NCI-H2227 (cell line): Measurements from ENCODE around the gene EXOSC10.
"Not testable (repeated sequence)": the region's sequence is repeated elsewhere in the genome, so short reads cannot be mapped to it uniquely, and the experiment has no call there.

Experiments used
- DNase-seq: peaks from one replicate; lab custom pipeline; 2025; ENCODE audit not compliant: unreplicated experiment; lab: John Stamatoyannopoulos, UW

EXOSC10 gene

DNA sequence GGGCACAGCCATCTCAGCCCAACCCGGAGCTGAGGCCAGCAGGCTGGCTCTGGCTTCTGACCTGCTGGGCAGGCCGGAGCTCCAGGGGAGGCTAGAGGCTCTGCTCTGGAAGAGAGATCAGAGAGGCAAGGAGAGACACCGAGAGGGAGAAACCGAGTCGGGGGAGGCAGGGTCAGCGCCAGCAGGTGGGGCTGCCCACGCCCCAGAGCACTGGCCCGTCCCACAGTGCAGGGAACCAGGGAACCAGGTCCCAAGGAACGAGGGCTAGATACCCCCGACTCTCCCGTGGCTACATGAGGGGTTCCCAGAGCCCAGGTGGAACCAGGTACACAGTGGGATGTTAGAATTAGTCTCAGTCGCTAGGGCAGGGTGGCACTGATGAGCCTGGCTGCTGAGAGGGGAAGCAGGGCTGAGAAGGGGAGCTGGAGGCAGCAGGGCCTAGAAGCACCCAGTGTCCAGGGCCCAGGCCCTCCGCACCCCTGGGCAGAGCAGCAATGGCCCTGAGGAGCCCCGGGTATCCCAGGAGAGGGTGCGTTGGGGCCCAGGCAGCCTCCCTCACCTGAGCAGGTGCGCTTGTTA is 54.7 kb downstream of the EXOSC10 start:
- DNase-seq, result no peak

DNA sequence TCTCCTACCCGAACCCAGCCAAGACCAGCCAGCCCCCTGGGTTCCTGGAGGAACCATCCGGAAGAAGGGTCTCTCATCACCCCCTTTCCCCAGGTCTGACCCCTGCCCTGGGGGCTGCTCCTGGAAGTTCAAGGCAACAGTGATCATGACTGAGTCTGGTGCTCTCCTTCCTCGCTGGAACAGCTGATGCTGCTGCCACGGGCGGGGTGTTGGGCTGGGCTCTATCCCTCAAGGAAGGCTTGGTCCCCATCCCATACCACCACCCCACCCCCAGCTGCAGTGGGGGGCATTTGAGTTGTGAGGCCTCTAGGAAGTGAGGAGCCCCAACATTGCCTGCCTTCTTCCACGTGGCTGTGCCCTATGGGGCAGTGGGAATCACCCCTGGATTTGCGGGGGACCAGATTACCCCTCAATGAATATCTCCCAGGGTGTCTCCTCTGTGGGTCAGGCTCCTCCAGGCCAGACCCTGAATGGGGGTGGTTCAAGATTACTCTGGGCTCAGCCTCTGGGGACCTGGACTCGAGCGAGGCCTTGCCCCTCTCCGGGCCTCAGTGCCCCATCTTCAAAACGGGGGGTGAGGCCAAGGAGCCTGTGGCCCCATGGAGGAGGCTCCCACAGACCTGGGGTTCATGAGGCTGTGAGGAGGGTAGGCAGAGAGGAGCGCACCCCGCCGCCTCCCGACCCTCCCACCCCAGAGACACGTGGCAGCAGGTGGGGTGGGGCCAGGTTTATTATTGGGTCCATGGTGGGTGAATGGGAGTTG is 55.4 kb downstream of the EXOSC10 start:
- no peak for DNase-seq

DNA sequence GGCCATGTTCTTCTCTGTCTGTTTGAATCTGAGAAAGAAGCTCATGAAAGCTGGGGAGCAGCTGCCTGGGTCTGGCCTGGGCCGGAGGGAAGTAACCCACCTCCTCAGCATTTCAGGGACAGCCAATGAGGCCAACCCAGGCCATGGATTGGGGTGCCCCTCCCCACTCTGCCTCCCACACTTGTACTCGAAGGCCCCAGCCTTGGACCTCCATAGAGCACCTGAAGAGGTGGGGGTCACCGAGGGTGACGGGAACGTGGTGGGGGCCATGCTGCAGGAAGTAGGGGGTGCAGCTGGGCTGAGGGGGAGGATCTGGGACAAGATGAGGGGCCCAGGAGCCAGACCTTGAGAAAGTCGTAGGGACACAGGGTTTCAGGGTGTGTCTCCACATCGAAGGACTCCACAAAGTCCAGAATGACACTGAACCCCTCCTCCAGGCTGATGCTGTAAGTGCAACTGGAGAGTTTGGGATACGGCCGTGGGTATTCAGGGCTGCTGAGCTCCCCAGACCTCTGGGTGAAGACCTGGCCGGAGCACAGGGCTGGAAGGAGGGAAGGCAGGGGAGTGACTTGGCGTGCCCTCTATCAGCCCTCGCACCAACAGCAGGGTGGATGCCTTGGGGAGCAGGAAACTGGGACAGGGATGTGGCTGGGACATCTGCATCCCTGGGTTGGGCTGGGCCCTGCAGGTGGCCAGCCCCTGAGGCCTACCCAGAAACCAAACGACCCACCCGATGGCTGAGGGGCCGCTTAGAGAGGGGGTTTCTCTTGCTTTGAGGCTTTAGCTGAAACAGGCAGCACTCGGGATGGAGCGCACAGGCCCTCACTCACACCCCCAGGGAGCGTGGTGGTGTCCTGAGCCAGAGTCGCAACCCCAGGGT is 56.4 kb downstream of the EXOSC10 start:
- DNase-seq, result no peak

DNA sequence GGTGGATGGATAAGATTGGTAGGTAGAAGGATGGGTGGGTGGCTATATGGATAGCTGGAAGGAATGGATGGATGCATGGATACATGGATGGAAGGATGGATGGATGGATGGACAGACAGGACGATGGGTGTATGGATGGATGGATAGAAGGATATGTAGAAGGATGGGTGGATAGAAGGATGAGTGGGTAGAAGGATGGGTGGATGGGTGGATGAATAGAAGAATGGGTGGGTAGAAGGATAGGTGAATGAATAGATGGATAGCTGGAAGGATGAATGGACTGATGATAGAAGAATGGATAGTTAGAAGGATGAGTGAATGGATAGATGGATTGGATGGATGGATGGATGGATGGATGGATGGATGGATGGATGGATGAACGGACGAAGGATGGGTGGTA is 57.6 kb downstream of the EXOSC10 start:
- DNase-seq, result no peak

DNA sequence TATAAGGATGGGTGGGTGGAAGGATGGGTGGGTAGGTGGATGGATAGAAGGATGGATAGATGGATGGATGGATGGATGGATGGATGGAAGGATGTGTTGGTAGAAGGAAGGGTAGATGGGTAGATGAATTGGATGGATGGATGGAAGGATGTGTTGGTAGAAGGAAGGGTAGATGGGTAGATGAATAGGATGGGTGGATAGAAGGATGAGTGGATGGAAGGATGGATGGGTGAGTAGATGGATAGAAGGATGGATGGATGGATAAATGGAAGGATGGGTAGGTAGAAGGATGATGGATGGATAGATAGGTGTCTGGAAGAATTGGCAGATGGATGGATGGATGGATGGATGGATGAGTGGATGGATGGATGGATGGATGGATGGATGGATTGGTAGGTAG is 58.6 kb downstream of the EXOSC10 start:
- no peak for DNase-seq

DNA sequence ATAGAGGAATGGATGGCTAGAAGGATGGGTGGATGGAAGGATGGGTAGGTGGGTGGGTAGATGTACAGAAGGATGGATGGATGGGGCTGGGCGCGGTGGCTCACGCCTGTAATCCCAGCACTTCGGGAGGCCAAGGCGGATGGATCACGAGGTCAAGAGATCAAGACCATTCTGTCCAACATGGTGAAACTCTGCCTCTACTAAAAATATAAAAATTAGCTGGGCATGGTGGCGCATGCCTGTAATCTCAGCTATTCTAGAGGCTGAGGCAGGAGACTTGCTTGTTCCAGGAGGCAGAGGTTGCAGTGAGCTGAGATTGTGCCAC is 59.6 kb downstream of the EXOSC10 start:
- not testable (repeated sequence) for DNase-seq

DNA sequence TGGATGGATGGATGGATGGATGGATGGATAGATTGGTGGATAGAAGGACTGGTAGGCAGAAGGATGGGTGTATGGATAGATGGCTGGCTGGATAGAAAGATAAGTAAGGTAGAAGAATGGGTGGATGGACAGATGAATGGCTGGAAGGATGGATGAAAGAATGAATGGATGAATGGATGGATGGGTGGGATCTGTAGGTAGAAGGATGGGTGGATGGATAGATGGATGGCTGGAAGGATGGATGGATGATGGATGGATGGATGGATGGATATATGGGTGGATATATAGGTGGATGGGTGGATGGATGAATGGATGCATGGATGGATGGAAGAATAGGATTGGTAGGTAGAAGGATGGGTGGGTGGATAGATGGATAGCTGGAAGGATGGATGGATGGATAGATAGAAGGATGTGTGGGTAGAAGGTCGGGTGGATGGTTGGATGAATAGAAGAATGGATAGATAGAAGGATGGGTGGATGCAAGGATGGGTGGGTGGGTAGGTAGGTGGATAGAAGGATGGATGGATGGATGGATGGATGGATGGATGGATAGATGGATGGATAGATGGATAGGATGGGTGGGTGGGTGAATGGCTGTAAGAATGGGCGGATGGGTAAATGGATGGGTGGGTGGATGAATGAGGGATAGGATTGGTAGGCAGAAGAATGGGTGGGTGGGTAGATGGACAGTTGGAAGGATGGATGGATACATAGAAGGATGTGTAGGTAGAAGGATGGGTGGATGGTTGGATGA is 60.1 kb downstream of the EXOSC10 start:
- DNase-seq, result no peak

DNA sequence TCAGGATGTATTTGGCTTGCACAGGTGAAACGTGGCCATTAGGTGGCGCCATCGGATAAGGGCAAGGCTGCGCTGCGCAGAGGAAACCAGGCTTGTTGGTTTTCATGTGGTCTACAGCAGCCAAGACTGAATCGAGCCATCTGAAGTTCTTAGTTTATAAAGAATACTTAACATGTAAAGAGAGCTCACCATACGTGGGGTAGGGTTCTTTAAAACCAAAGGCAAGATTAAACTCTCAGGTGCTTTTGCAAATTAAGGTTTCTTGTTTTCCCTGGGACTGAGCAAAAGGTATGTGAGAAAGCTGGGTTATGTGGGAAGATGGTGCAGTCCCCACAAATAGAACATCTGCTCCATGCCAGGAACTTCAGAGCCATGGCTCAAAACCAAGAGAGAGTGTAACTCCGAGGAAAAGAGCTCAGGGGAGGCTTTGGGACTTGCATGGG is 61.9 kb downstream of the EXOSC10 start:
- DNase-seq, result peak; percentile 92

DNA sequence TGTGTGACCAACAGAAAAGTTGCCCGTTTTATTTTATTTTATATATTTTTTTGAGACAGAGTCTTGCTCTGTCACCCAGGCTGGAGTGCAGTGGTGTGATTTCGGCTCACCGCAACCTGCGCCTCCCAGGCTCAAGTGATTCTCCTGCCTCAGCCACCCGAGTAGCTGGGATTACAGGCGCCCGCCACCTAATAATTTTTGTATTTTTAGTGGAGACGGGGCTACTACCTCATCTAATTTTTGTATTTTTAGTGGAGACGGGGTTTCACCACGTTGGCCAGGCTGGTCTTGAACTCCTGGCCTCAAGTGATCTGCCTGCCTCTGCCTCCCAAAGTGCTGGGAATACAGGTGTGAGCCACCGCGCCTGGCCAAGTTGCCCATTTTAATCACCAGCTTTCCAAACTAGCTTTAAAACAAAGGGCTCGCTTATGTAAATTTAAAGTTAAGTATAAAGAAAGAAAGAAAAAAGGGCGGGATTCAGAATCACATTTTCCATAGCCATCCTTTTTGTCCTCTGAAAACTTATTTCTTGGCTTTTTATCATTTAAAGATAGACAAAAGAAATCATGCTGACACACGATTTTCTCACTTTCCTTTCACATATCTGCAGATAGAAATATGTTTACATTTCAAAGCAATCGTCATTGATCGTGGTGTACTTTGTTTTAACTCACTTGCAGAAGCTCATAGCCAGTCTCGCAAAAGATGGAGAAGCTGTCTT is 62.5 kb downstream of the EXOSC10 start:
- not testable (repeated sequence) for DNase-seq

DNA sequence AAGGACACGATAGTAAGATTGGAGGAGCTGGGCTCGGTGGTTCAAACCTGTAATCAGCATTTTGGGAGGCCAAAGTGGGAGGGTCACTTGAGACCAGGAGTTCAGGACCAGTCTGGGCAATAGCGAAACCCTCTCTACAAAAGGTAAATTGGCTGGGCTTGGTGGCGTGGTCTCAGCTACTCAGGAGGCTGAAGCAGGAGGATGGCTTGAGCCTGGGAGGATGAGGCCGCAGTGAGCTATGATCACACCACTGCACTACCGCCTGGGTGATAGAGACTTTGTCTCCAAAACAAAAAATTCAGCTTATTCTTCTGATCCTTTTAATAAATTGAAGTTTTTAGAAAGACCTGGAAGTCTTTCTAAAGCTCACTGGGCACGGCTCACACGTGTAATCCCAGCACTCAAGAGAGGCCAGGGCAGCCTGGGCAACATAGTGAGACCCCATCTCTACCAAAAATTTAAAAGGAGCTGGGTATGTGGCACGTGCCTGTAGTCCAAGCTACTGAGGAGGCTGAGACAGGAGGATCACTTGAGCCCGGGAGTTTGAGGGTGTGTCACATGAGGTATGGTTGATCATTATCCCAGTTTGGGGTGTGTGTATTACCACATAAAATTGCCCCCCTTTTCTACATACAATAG is 67.9 kb downstream of the EXOSC10 start:
- DNase-seq, result no peak

DNA sequence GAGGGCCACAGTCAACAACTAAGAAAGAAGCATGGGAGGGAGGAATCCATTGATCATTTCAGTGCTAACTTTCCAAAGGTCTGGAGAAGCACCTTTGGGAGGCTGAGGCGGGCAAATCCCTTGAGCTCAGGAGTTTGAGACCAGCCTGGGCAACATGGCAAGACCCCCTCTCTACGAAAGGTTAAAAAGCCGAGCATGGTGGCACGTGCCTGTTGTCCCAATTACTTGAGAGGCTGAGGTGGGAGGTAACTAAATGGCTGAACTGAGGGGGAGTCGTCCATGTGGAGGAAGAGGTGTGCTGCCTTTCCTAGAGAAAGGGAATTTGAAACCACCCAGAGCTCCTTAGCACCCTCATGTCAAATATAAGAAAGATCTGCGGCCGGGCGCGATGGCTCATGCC is 68.8 kb downstream of the EXOSC10 start:
- no peak for DNase-seq

DNA sequence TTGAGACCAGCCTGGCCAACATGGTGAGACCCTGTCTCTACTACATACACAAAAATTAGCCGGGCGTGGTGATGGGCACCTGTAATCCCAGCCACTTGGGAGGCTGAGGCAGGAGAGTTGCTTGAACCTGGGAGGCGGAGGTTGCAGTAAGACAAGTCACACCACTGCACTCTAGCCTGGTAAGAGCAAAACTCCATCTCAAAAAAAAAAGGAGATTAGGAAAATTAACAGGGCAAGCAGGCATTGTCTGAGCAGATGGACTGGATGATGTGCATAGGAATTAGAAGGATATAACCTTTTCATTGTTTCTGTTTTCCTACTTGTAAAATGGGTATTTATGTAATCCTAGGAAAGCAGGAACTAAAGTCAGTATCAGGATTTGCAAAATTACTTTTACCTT is 71.7 kb downstream of the EXOSC10 start:
- DNase-seq, result no peak

DNA sequence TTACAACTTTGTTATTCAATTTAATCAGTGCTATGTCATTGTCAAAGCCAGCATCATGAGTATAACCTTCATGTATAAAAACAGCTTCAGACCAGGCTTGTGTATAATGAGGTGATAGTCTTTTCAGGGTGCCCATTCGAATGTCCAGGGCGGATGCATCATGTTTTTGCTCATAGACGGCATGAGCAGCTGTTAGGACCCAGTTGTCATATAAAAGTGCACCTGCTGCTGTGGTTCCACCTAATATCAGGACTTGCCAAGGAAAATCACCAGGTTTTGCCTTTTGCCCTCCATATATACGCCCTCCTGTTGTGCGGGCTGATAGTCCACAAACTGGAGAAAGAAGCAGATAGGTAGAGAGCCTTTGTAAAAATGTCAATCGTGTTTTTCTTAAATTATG is 72.4 kb downstream of the EXOSC10 start:
- DNase-seq, result no peak

DNA sequence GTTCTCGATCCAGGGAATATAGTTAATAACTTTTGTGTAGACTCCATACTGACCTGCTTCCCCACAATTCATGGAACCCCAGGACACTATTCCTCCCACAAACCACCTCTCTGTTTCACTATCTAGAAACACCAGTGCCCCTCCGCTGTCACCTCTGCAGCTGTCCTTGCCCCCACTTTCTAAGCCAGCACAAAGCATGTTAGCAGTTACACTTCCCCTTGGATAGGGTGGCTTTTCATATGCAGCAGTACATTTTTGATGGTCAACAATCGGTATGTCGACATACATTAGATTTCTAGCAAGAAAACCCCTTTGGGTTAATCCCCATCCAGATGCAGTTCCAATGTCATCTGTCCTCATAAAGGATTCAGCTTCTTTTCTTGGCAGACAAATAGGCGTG is 72.8 kb downstream of the EXOSC10 start:
- DNase-seq, result no peak

DNA sequence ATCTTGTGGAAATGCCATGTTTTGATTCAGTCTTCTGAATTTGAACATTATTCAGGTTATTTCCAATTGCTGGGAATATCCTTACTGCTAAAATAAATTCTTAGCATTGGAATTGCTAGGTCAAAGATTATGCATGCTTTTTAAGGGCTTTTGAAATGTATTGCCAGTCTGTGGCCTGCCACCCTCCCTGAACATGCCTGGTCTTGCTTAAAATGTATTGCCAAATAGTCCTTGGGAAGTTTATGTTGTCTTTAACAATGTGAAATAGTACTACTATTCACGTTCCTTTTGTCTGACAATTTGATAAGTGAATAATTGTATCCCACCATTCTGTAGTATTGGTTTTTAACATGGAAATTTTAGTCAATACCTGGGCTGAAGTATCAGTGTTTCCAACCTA is 73.6 kb downstream of the EXOSC10 start:
- DNase-seq, result no peak

DNA sequence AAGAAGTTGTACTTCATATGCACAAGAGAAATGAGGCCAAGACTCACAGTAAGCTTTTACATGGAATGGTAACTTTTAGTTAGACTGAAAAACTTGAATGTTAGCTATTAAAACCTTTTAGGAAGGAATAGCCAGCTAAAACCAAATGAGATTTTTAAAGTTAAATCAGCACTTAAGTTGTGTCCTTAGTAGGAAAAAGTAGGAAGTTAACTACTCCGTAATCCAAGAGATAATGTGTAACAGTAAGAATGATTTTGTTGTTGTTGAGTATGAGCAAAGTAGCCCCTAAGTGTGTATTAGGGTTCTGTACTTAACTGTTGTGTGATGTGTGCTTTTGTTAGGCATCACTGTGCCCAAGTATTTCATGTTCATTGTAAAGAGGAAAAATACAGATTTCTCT is 74.1 kb downstream of the EXOSC10 start:
- no peak for DNase-seq

DNA sequence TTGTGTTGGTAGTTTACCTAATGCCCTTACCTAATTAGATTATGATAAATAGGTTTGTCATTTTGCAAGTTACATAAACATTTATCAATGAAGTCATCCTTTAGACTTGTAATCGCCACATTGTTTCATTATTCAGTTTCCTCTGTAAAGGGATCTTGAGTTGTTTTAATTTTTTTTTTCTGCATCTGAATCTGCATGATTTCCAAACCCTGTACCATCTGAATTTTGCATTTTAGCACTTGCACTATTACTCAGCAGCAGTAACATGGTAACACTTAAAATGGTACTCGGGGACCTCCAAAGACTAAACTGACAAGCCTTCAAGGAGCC is 74.8 kb downstream of the EXOSC10 start:
- DNase-seq, result no peak

DNA sequence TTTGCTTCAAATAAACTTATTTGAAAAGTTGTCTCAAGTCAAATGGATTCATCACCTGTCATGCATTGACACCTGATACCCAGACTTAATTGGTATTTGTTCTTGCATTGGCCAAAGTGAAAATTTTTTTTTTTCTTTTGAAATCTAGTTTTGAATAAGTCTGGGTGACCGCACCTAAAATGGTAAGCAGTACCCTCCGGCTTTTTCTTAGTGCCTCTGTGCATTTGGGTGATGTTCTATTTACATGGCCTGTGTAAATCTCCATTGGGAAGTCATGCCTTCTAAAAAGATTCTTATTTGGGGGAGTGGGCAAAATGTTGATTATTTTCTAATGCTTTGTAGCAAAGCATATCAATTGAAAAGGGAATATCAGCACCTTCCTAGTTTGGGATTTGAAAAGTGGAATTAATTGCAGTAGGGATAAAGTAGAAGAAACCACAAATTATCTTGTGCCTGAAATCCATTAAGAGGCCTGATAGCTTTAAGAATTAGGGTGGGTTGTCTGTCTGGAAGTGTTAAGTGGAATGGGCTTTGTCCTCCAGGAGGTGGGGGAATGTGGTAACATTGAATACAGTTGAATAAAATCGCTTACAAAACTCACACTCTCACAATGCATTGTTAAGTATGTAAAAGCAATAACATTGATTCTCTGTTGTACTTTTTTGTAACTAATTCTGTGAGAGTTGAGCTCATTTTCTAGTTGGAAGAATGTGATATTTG is 75.4 kb downstream of the EXOSC10 start:
- DNase-seq, result no peak

DNA sequence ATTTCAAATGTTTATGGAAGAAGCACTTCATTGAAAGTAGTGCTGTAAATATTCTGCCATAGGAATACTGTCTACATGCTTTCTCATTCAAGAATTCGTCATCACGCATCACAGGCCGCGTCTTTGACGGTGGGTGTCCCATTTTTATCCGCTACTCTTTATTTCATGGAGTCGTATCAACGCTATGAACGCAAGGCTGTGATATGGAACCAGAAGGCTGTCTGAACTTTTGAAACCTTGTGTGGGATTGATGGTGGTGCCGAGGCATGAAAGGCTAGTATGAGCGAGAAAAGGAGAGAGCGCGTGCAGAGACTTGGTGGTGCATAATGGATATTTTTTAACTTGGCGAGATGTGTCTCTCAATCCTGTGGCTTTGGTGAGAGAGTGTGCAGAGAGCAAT is 76.5 kb downstream of the EXOSC10 start:
- DNase-seq, result no peak

DNA sequence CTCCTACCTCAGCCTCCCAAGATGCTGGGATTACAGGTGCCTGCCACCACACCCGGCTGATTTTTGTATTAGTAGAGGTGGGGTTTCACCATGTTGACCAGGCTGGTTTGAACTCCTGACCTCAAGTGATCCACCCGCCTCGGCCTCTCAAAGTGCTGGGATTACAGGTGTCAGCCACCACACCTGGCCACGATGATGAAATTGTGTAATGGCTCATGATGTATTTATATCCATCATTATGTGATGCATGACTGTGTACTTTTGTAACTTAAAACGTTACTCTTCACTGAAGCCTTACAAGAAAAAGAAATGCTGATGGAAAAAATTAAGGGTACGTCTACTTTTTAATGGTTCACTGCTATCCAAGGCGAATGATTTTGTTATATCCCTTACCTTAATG is 79.7 kb downstream of the EXOSC10 start:
- no peak for DNase-seq
